Gastrocnemius medialis (tissue), 4 donors: ENCODE measurements around the gene MOB3B.

Experiments
- POLR2A ChIP-seq, 2 donors: fragments of 450-650 bp; IDR thresholded peaks; one replicate each; pipeline ENCODE4 v1.6.1; 2017; ENCODE audit warnings: antibody characterized with exemption in 2 of 2, mild to moderate bottlenecking in 2 of 2, moderate library complexity in 2 of 2
- TF ChIP-seq, protein P1 (sequence below), 5 experiments: fragments of 450-650 bp in 3 of 5; fragments of 200-600 bp in 2 of 5; sonication (generic) in 2 of 5; IDR thresholded peaks in 4 of 5; conservative IDR thresholded peaks in 1 of 5; 1 replicate in 4 of 5; 2 replicates in 1 of 5; pipeline ENCODE4 v1.5.1; 2016 to 2019; ENCODE audit warnings: antibody characterized with exemption in 5 of 5, mild to moderate bottlenecking in 3 of 5, moderate library complexity in 3 of 5

DNA sequence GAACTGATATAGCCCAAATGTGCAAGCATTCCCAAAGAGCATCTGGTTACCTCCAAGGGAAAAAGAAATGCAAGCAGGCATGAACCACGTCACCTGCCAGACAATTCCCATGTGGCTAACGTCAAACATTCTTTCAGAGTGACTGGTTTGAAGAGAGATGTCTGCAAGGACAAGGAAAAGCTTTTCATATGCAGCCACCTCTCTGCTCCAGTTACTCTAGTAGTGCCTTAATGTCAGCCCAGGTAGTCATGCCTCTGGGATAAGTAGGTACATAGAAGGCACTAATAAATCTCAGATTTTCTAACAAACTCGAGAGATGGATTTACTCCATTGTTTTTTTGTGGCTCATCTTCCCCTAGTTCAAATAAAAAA is 102.4 kb downstream of the MOB3B start:
- TF ChIP-seq, protein P1, sequence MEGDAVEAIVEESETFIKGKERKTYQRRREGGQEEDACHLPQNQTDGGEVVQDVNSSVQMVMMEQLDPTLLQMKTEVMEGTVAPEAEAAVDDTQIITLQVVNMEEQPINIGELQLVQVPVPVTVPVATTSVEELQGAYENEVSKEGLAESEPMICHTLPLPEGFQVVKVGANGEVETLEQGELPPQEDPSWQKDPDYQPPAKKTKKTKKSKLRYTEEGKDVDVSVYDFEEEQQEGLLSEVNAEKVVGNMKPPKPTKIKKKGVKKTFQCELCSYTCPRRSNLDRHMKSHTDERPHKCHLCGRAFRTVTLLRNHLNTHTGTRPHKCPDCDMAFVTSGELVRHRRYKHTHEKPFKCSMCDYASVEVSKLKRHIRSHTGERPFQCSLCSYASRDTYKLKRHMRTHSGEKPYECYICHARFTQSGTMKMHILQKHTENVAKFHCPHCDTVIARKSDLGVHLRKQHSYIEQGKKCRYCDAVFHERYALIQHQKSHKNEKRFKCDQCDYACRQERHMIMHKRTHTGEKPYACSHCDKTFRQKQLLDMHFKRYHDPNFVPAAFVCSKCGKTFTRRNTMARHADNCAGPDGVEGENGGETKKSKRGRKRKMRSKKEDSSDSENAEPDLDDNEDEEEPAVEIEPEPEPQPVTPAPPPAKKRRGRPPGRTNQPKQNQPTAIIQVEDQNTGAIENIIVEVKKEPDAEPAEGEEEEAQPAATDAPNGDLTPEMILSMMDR (IDR thresholded peaks at IDR 0.05 in 4 of 5, conservative IDR thresholded peaks at IDR 0.05 in 1 of 5) = no peak
- no peak for TF ChIP-seq POLR2A (IDR thresholded peaks at IDR 0.05)
